Stimulated activated CD4-positive, alpha-beta T cell treated with anti-CD3 and anti-CD28 coated beads, Interleukin-15, amount 100 ng/mL, for 24 hours (primary cell): ENCODE results near the gene PPP2R5E.
A peak's percentile ranks its signal among the peaks of the same experiment; 100 is the strongest.

Experiments used
- DNase-seq: peaks from one replicate; pipeline ENCODE4 v3.0.0-alpha.2; 2020

PPP2R5E gene

GRCh38 chr14:63517354-63517753 lies 25.8 kb downstream of the PPP2R5E start:
- DNase-seq: no peak

GRCh38 chr14:63515240-63515639 lies 27.9 kb downstream of the PPP2R5E start:
- DNase-seq: no peak

- no peak for DNase-seq
Observed at GRCh38 chr14:63513756-63514155, 29.4 kb downstream of the PPP2R5E start.

GRCh38 chr14:63512861-63513260 lies 30.3 kb downstream of the PPP2R5E start:
- no peak for DNase-seq

- DNase-seq: no peak
Observed at GRCh38 chr14:63510538-63510937, 32.6 kb downstream of the PPP2R5E start.

DNA sequence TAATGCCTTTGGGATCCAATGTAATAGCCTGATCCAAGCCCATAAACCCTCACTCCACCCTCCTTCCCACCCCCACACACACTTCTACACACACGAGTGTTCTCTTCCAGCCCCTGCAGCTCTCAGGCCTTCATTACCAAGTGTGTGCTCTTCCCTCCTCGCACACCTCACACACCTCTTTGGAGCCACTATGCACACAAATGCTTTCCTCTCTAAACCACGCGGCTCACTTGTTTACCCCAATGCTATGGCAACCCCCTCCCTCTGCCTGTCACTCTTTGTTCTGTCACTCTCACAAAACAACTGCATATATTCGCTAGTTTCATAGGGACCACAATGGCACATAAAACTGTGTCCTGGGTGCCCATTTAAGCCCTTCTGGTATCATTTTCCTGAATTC lies 35.1 kb downstream of the PPP2R5E start:
- no peak for DNase-seq

DNA sequence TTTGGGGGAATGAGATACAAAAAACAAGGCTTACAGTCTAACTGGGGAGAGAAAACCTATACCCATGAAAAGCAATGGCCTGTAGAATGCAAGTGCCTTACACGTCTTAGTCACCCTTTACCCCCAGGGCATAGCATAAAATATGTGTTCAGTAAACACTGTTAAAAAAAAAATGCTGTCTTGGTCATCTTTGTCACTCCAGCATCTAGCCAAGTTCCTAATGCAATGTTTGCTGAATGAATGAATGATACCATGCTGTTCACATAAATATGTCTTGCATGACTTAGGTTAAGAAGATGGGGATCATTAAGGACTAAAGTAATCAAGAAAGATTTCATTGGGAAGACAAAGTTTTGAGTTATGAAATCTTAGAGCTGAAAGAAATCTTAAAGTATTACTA lies 38.5 kb downstream of the PPP2R5E start:
- no peak for DNase-seq

GRCh38 chr14:63501429-63501828 lies 41.7 kb downstream of the PPP2R5E start:
- DNase-seq: no peak

- no peak for DNase-seq
Observed at GRCh38 chr14:63499701-63500250, 43.4 kb downstream of the PPP2R5E start.

DNA sequence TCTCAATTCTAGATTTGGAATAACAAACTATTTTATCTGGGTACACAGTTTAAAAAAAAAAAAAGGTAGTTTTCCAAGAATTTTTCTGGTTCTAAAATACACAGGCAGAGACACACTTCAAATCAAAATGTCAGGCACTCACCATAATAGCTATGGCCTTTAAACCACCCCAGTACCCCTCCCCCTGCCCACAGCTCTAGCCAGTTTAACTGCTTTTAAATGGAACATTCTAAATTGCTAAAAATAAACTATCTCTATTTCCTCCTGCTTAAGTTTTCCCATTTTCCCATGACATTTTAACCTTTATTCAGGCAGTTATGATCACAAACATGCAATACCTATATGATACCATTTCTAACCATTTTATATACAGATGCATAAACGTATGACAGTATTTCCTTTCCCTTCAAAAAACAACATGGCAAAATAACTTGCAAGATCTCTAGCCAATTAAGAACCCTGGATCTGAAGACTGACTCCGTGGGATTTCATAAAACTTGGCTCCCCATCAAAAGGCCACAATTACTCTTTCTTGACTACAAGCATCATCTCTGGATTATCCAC lies 46.3 kb downstream of the PPP2R5E start:
- no peak for DNase-seq

DNA sequence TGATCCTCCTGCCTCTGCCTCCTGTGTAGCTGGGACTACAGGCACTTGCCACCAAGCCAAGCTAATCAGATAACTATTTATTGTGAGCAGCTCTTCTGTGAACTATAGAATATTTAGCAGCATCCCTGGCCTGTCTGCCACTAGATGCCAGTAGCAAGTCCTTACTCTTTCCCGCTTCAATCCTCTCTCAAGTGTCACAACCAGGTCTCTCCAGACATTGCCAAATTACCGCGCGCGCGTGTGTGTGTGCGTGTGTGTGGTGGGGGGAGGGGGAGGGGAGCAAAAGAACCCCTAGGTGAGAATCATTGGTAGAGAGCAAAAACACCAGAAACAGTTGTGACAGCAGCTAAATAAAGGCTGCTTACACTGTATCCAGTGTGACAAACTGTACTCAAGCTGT lies 49.9 kb downstream of the PPP2R5E start:
- DNase-seq: no peak

DNA sequence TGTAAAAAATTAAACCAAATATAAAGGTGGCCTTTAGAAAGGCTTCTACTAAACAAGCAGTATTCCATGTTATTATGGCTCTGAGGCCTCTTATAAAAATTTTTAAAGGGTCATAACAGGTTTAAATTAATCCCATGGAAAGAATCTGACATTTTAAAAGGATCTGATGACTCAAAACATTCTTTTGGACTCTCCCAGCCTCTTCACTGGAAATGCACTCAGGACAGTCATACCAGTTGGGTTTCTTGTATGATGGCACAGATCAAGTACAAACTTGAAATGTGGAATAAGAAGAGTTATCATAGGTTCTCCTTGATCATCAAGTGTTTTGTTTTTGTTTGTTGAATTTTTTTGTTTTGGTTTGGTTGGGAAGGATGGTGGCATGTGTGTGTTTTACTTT lies 50.8 kb downstream of the PPP2R5E start:
- DNase-seq: no peak

DNA sequence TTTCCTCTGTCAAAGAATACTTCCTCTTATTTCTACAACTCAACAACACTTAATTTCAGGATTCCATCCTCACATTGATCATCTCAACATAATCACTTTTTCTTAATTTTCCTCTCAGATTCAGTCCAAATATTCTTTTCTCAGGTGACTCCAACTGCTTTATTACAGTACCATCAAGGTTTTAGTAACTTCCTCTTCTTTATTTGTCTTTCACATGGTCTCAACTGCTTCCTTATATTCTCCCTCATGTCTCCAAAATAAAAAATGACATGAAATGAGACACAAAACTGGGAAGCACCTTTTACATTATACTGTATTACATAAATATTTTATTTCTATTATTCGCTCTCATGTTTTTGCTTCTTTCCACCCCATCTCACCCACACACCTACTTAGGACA lies 55.5 kb downstream of the PPP2R5E start:
- no peak for DNase-seq

DNA sequence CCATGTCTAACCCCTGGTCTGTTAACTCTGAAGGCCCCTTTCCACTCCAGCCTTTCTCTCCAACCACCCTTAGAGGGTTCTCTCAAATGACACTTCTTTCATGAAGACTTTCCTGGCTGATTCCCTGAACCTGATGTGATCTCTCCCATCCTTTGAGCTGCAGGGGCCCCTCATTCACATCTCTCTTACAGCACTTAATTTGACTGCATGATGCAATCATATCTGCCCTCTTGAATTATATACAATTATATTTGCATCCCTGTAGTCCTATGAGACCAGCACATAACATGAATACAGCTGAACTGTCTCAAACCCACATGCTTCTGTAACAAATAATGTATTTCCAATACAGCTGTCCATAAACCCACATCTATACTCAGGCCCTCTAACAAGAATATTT lies 56.4 kb downstream of the PPP2R5E start:
- DNase-seq: no peak

DNA sequence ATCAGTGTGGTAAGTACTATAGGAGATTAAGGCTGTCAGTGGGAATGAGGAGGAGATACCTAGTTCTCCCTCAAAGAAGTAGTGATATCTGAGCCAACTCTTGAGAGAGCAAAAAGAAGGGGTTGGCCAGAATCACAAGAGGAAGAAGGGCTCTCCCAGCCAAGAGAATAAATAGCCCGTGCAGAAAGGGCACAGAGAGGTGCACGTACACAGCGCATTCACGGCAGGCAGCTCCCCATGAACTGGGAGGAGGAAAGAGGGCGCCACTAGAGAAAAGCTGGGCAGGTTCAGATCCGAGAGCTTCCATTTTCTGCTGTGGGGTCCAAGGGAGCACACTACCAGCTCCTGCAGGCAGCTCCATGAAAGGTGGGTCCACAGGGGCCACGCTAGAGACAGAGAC lies 59.9 kb downstream of the PPP2R5E start:
- DNase-seq: no peak

GRCh38 chr14:63480599-63480998 lies 62.6 kb downstream of the PPP2R5E start:
- DNase-seq: no peak

- DNase-seq: peak; percentile 21
Observed at GRCh38 chr14:63478437-63478852, 64.7 kb downstream of the PPP2R5E start.

DNA sequence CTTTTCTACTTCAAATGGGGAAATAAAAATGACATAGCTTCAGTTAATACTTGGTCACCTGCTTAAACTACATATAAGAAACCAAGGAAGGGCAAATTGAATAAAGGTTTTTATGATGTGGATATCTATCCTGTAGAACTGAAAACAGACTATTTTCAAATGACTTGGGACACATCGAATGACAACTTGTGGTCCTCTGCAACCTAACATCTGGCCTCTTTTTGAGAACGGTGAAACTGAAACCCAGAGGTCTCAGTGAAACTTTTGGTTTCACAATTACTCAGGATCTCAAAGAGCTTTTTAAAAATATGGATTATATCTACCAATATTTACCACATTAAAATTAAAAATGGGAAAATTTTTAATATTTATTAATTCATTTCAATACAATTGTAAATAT lies 65.2 kb downstream of the PPP2R5E start:
- peak; percentile 21 for DNase-seq

GRCh38 chr14:63477556-63477955 lies 65.6 kb downstream of the PPP2R5E start:
- DNase-seq: no peak

DNA sequence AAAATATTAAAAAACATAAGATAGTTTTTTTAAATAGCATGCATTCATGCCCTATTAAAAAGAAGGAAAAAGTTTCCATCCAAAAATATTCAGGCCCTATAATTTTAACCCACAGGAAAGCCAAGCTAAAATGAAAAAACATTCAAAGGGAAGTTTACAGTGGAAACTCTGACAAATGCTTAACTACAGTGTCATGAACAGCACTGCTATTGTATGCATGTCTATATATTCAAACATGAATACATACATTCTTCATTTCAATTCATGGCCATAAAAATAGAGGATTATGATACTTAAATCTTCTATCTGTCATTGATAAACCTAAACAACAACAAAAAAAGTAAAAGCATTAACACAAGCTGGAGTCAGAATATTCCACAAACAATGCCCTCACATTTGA lies 67.4 kb downstream of the PPP2R5E start:
- no peak for DNase-seq

GRCh38 chr14:63474844-63475243 lies 68.3 kb downstream of the PPP2R5E start:
- no peak for DNase-seq

GRCh38 chr14:63474111-63474510 lies 69.1 kb downstream of the PPP2R5E start:
- DNase-seq: peak; percentile 20

DNA sequence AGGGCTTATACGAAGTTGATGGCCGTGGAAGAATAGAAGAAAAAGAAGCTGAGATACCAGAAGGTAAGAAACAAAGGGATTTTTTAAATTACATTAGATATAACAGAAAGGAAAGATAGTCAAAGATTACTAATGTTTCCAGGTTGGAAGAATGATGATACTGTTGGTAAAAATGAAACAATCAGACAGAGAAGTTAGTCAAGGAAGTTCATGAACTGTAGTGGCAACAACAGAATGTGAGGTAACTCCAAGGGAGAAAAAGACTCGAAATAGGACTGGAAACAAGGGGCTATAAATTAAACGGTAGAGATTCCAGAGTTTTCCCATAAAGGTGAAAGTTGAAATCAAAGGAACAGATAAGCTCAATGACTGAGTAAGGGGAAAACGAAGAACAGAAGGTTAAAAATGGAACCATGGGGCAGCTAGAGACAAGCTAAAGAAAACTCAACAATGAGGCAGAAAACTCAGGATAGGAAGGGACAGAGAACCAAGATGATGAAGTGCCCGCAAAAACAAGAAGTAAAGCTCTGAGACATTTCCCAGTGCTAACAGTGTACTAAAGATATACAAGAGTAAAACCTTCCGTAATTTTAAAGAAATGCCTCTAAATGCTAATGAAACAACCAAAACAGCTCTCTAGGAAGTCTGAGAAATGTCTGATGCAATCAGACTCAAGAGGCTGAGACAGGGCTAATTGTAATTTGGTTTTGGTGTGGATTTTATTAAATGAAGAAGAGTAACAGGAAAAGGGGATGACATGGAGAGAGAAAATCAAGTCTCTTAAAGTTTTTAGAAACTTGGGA lies 70.0 kb downstream of the PPP2R5E start:
- no peak for DNase-seq

- no peak for DNase-seq
Observed at GRCh38 chr14:63470962-63471793, 72.0 kb downstream of the PPP2R5E start.
